NB4 (cell line): Measurements from ENCODE around the gene TCF23.

ENCODE experiments used
- TF ChIP-seq, protein P1 (sequence below): IDR thresholded peaks from one replicate; pipeline ENCODE4 v1.5.1; 2012; ENCODE audit warnings: low read depth, low read length
- TF ChIP-seq, protein P2 (sequence below): IDR thresholded peaks from 2 replicates; pipeline ENCODE4 v1.6.1; 2011; ENCODE audit warnings: low read depth, low read length

DNA sequence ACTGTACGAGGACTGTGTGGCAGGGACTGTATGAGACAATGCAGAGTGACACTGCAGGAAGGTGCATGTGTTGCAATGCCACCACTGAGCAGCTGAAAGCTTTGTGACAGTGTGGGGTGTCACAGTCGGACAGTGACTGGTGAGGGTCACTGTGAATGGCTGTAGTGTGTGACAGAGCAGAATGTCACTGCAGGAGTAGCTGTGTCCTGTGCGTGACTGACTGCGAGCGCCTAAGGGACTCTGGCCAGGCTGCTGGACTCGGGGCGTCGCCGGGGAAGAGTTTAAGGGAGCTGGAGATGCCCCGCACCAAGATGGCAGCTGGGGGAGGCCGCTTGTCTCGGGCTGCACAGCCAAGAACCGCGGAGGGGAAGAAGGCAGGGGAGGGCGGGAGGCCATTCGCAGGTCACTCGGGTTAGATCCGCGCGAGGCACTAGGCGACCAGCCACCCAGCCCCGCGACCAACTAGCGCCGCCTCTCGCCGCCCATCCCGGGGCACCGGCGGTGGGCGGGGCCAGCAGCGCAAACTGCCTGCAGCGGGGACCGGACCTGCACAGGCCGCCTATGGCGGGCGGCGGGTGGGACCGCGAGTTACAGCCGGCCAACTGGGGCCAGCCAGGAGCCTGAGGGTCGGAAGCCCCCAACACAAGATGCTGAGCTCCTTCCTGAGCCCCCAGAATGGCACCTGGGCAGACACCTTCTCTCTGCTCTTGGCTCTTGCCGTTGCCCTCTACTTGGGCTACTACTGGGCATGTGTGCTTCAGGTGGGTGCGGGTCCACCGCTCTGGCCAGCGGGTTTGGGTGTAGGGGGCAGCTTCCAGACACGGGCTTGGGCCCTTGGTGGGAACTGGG, 25.3 kb upstream of the TCF23 start, which contains the start of gene ABHD1:
- TF ChIP-seq, protein P1, sequence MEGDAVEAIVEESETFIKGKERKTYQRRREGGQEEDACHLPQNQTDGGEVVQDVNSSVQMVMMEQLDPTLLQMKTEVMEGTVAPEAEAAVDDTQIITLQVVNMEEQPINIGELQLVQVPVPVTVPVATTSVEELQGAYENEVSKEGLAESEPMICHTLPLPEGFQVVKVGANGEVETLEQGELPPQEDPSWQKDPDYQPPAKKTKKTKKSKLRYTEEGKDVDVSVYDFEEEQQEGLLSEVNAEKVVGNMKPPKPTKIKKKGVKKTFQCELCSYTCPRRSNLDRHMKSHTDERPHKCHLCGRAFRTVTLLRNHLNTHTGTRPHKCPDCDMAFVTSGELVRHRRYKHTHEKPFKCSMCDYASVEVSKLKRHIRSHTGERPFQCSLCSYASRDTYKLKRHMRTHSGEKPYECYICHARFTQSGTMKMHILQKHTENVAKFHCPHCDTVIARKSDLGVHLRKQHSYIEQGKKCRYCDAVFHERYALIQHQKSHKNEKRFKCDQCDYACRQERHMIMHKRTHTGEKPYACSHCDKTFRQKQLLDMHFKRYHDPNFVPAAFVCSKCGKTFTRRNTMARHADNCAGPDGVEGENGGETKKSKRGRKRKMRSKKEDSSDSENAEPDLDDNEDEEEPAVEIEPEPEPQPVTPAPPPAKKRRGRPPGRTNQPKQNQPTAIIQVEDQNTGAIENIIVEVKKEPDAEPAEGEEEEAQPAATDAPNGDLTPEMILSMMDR: no peak
- TF ChIP-seq, protein P2, sequence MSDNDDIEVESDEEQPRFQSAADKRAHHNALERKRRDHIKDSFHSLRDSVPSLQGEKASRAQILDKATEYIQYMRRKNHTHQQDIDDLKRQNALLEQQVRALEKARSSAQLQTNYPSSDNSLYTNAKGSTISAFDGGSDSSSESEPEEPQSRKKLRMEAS: no peak; the same call in 1 of the 2 replicates
